Endothelial cell (in vitro differentiated cells): Measurements from ENCODE around the gene NUCB2. TPM values are rescaled to one million over a fixed set of nuclear protein-coding genes. Genes with fewer than 3 reads are reported as not detected.

Experiments
- DNase-seq: peaks from one replicate; pipeline ENCODE4 v3.0.0; 2021; ENCODE audit warnings: low spot score
- H3K27ac Mint-ChIP-seq: one replicate; pipeline ENCODE4 v1.8.0; 2021; ENCODE audit warnings: mixed read lengths, inconsistent platforms; ENCODE audit not compliant: unreplicated experiment
- H3K27me3 Mint-ChIP-seq: one replicate; pipeline ENCODE4 v1.8.0; 2021; ENCODE audit warnings: mild to moderate bottlenecking, moderate library complexity, mixed read lengths, inconsistent platforms; ENCODE audit not compliant: unreplicated experiment
- H3K36me3 Mint-ChIP-seq: one replicate; pipeline ENCODE4 v1.8.0; 2021; ENCODE audit warnings: mild to moderate bottlenecking, low read depth, mixed read lengths, inconsistent platforms; ENCODE audit not compliant: unreplicated experiment
- H3K4me1 Mint-ChIP-seq: one replicate; pipeline ENCODE4 v1.8.0; 2021; ENCODE audit warnings: mild to moderate bottlenecking, mixed read lengths, inconsistent platforms; ENCODE audit not compliant: unreplicated experiment
- H3K4me3 Mint-ChIP-seq: one replicate; pipeline ENCODE4 v1.8.0; 2021; ENCODE audit warnings: mild to moderate bottlenecking, mixed read lengths, inconsistent platforms; ENCODE audit not compliant: unreplicated experiment
- H3K9me3 Mint-ChIP-seq: one replicate; pipeline ENCODE4 v1.8.0; 2021; ENCODE audit warnings: mixed read lengths, inconsistent platforms; ENCODE audit not compliant: unreplicated experiment
- total RNA-seq: library from RNA; stranded (reverse); fragmentation: NEBNext Ultra II Directional; extraction: Animal tissue kit (Norgen Biotek cat#: 25700); gene quantifications from one replicate; pipeline ENCODE4 v1.2.1, GENCODE V29; 2021; ENCODE audit not compliant: unreplicated experiment
- TF ChIP-seq, protein P1 (sequence below): fragments of 200-600 bp; sonication (generic); IDR thresholded peaks from one replicate; pipeline ENCODE4 v1.5.0; 2021; ENCODE audit warnings: antibody characterized with exemption; ENCODE audit not compliant: unreplicated experiment

The NUCB2 gene
- total RNA-seq, 1 donor from 2014 or later: 76.8 TPM

DNA sequence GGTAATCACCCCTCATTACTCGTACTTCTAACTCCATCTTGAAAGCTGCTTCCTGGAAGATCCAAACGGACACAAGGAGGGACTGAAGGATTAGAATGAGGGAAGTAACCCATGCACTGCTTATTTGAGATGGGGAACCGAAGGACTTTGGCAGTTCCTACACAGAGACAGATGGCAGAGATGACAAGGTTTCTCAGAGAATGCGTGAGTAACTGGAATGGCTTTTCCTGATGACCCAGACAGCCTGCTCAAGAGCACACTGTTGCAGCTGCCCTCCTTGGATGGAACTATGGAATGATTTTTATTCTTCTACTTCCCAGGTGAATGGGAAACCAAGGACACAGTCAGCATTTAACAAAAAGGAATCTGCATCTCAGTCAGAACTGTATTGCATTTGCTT is 104.6 kb downstream of the NUCB2 start:
- Mint-ChIP-seq H3K27me3 (peaks cover 11% of the 10 kb centered on the region), H3K4me3 (no peak overlapping the region), H3K27ac (no peak overlapping the region), H3K4me1 (no peaks in the 10 kb centered on the region), H3K36me3 (peaks cover 11% of the 10 kb centered on the region), H3K9me3 (peaks cover 5% of the 10 kb centered on the region)
- no peak for DNase-seq
- TF ChIP-seq, protein P1, sequence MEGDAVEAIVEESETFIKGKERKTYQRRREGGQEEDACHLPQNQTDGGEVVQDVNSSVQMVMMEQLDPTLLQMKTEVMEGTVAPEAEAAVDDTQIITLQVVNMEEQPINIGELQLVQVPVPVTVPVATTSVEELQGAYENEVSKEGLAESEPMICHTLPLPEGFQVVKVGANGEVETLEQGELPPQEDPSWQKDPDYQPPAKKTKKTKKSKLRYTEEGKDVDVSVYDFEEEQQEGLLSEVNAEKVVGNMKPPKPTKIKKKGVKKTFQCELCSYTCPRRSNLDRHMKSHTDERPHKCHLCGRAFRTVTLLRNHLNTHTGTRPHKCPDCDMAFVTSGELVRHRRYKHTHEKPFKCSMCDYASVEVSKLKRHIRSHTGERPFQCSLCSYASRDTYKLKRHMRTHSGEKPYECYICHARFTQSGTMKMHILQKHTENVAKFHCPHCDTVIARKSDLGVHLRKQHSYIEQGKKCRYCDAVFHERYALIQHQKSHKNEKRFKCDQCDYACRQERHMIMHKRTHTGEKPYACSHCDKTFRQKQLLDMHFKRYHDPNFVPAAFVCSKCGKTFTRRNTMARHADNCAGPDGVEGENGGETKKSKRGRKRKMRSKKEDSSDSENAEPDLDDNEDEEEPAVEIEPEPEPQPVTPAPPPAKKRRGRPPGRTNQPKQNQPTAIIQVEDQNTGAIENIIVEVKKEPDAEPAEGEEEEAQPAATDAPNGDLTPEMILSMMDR: no peak

Other genes starting within 250 kb of the NUCB2 start
- gene RPS13, start 199.1 kb upstream of the NUCB2 start, total RNA-seq: 1,185 TPM
- gene PIK3C2A, start 68.8 kb upstream of the NUCB2 start, total RNA-seq: 84.6 TPM
- 0.23 TPM for gene NCR3LG1, start 75.1 kb downstream of the NUCB2 start, total RNA-seq
- 0.46 TPM for gene KCNJ11, start 111.9 kb downstream of the NUCB2 start, total RNA-seq
- not detected for gene ABCC8, start 200.1 kb downstream of the NUCB2 start, total RNA-seq